RWPE2 (cell line): Measurements from ENCODE around the gene LGSN.

Source experiments
- ATAC-seq: fragments of 200-7000 bp; cut with Tn5 transposase; 3 replicates; pipeline ENCODE4 v1.9.1; 2021; ENCODE audit warnings: low read depth
- DNase-seq: peaks from one replicate; pipeline ENCODE4 v3.0.0-alpha.2; 2020; ENCODE audit warnings: low spot score
- H3K27ac ChIP-seq: fragments of 450-650 bp; 2 replicates; pipeline ENCODE4 v1.5.1; 2017; ENCODE audit warnings: mild to moderate bottlenecking; ENCODE audit not compliant: poor library complexity, severe bottlenecking
- H3K27me3 ChIP-seq: fragments of 250-450 bp; sonication (Bioruptor Pico); 2 replicates; pipeline ENCODE4 v1.5.1; 2021; ENCODE audit warnings: mild to moderate bottlenecking, moderate library complexity; ENCODE audit not compliant: insufficient read depth, poor library complexity, severe bottlenecking
- H3K36me3 ChIP-seq: fragments of 250-450 bp; sonication (Bioruptor Pico); 2 replicates; pipeline ENCODE4 v1.5.1; 2020; ENCODE audit warnings: low read depth, mild to moderate bottlenecking, moderate library complexity
- H3K4me1 ChIP-seq: fragments of 250-450 bp; sonication (Bioruptor Pico); 2 replicates; pipeline ENCODE4 v1.5.1; 2021; ENCODE audit warnings: mild to moderate bottlenecking, moderate library complexity; ENCODE audit not compliant: insufficient read depth, poor library complexity, severe bottlenecking
- H3K4me3 ChIP-seq: fragments of 250-450 bp; sonication (Bioruptor Pico); 2 replicates; pipeline ENCODE4 v1.5.1; 2021; ENCODE audit warnings: mild to moderate bottlenecking, moderate library complexity; ENCODE audit not compliant: severe bottlenecking
- H3K9me3 ChIP-seq: fragments of 250-450 bp; sonication (Bioruptor Pico); 2 replicates; pipeline ENCODE4 v1.5.1; 2021; ENCODE audit warnings: mild to moderate bottlenecking, moderate library complexity; ENCODE audit not compliant: severe bottlenecking
- CTCF ChIP-seq: fragments of 450-650 bp; IDR thresholded peaks from one replicate; pipeline ENCODE4 v1.5.1; 2017; ENCODE audit warnings: mild to moderate bottlenecking, moderate library complexity; ENCODE audit not compliant: poor library complexity, severe bottlenecking

LGSN gene

GRCh38 chr6:63267828-63268227, 52.0 kb downstream of the LGSN start:
- no peak overlapping the region for H3K27ac ChIP-seq
- H3K4me3 ChIP-seq = no peak overlapping the region
- DNase-seq = no peak

GRCh38 chr6:63267046-63267445, 52.7 kb downstream of the LGSN start:
- DNase-seq (no peak), ATAC-seq (no peak)
- H3K9me3 ChIP-seq = no peaks in the 10 kb centered on the region
- H3K27me3 ChIP-seq = peaks cover 5% of the 10 kb centered on the region
- no peaks in the 10 kb centered on the region for H3K36me3 ChIP-seq
- no peak for TF ChIP-seq CTCF
- H3K27ac ChIP-seq = no peak overlapping the region
- no peaks in the 10 kb centered on the region for H3K4me1 ChIP-seq
- H3K4me3 ChIP-seq = no peak overlapping the region

More at GRCh38 chr6:63267828-63268227, 52.0 kb downstream of the LGSN start:
- no peak for ATAC-seq
- Histone ChIP-seq H3K36me3 (no peaks in the 10 kb centered on the region), H3K9me3 (no peaks in the 10 kb centered on the region), H3K4me1 (no peaks in the 10 kb centered on the region), H3K27me3 (peaks cover 7% of the 10 kb centered on the region)
- TF ChIP-seq CTCF = no peak

GRCh38 chr6:63263444-63263843, 56.3 kb downstream of the LGSN start:
- H3K27ac ChIP-seq = no peak overlapping the region
- no peaks in the 10 kb centered on the region for H3K9me3 ChIP-seq
- H3K4me3 ChIP-seq = no peak overlapping the region
- H3K36me3 ChIP-seq = no peaks in the 10 kb centered on the region
- ATAC-seq (no peak), DNase-seq (no peak)
- no peak for TF ChIP-seq CTCF
- H3K27me3 ChIP-seq = no peaks in the 10 kb centered on the region
- H3K4me1 ChIP-seq = no peaks in the 10 kb centered on the region

- no peak for TF ChIP-seq CTCF
Observed at GRCh38 chr6:63261820-63262219, 58.0 kb downstream of the LGSN start.

GRCh38 chr6:63259153-63259552, 60.6 kb downstream of the LGSN start:
- ATAC-seq (no peak), DNase-seq (no peak)
- no peak for TF ChIP-seq CTCF

More at GRCh38 chr6:63261820-63262219, 58.0 kb downstream of the LGSN start:
- no peaks in the 10 kb centered on the region for H3K36me3 ChIP-seq
- DNase-seq = no peak
- no peaks in the 10 kb centered on the region for H3K27me3 ChIP-seq
- ATAC-seq = no peak
- no peaks in the 10 kb centered on the region for H3K9me3 ChIP-seq
- no peaks in the 10 kb centered on the region for H3K4me1 ChIP-seq
- no peak overlapping the region for H3K4me3 ChIP-seq
- no peak overlapping the region for H3K27ac ChIP-seq

More at GRCh38 chr6:63259153-63259552, 60.6 kb downstream of the LGSN start:
- H3K36me3 ChIP-seq = no peaks in the 10 kb centered on the region
- H3K9me3 ChIP-seq = no peaks in the 10 kb centered on the region
- no peaks in the 10 kb centered on the region for H3K27me3 ChIP-seq
- no peak overlapping the region for H3K27ac ChIP-seq
- H3K4me1 ChIP-seq = no peaks in the 10 kb centered on the region
- no peak overlapping the region for H3K4me3 ChIP-seq
